ENCODE measurements around the gene WWP2.

The WWP2 gene

GRCh38 chr16:69922200-69922599, 160.1 kb downstream of the WWP2 start:
- no peaks in the 10 kb centered on the region for H3K36me3 ChIP-seq (ENCODE audit: insufficient read depth, low read length)
- no peaks in the 10 kb centered on the region for H3K9me3 ChIP-seq (ENCODE audit: insufficient read depth, low read depth, low read length)
- H3K4me2 ChIP-seq (ENCODE audit: low read depth, low read length, poor library complexity, severe bottlenecking) = no peak overlapping the region
- no peak overlapping the region for H3K9ac ChIP-seq (ENCODE audit: low read depth, low read length, poor library complexity, severe bottlenecking)
- H3K79me2 ChIP-seq (ENCODE audit: insufficient read depth, low read length) = no peaks in the 10 kb centered on the region
- no peaks in the 10 kb centered on the region for H3F3A ChIP-seq (ENCODE audit: low read depth)
- H2AFZ ChIP-seq (ENCODE audit: low read length) = no peak overlapping the region
- no peak for TF ChIP-seq EZH2phosphoT487 (IDR thresholded peaks at IDR 0.05; ENCODE audit: borderline replicate concordance)
- TF ChIP-seq CTCF (conservative IDR thresholded peaks at IDR 0.05; ENCODE audit: low read length) = no peak
- H4K20me1 ChIP-seq (ENCODE audit: insufficient read depth, low read length, poor library complexity, severe bottlenecking) = no peaks in the 10 kb centered on the region
- H3K27me3 ChIP-seq (ENCODE audit: insufficient read depth, low read length, poor library complexity, severe bottlenecking) = no peaks in the 10 kb centered on the region
- H3K9me2 ChIP-seq (replicated peaks; ENCODE audit: low read depth, low read length) = no peaks in the 10 kb centered on the region
- H3K4me3 ChIP-seq (ENCODE audit: low read length, poor library complexity, severe bottlenecking) = no peak overlapping the region
- H3K4me1 ChIP-seq (ENCODE audit: insufficient read depth, low read length, poor library complexity, severe bottlenecking) = no peaks in the 10 kb centered on the region

- Histone ChIP-seq H2AFZ (ENCODE audit: low read length) (no peak overlapping the region), H3K4me3 (ENCODE audit: low read length, poor library complexity, severe bottlenecking) (no peak overlapping the region), H3F3A (ENCODE audit: low read depth) (no peaks in the 10 kb centered on the region), H4K20me1 (ENCODE audit: insufficient read depth, low read length, poor library complexity, severe bottlenecking) (no peaks in the 10 kb centered on the region), H3K36me3 (ENCODE audit: insufficient read depth, low read length) (peaks cover under 1% of the 10 kb centered on the region; the same call in 1 of the 2 replicates), H3K27me3 (ENCODE audit: insufficient read depth, low read length, poor library complexity, severe bottlenecking) (no peaks in the 10 kb centered on the region), H3K4me1 (ENCODE audit: insufficient read depth, low read length, poor library complexity, severe bottlenecking) (no peaks in the 10 kb centered on the region), H3K79me2 (ENCODE audit: insufficient read depth, low read length) (no peaks in the 10 kb centered on the region), H3K9ac (ENCODE audit: low read depth, low read length, poor library complexity, severe bottlenecking) (no peak overlapping the region), H3K4me2 (ENCODE audit: low read depth, low read length, poor library complexity, severe bottlenecking) (no peak overlapping the region), H3K9me3 (ENCODE audit: insufficient read depth, low read depth, low read length) (no peaks in the 10 kb centered on the region), H3K9me2 (replicated peaks; ENCODE audit: low read depth, low read length) (no peaks in the 10 kb centered on the region)
- TF ChIP-seq CTCF (conservative IDR thresholded peaks at IDR 0.05; ENCODE audit: low read length) (no peak), EZH2phosphoT487 (IDR thresholded peaks at IDR 0.05; ENCODE audit: borderline replicate concordance) (no peak)
Observed at GRCh38 chr16:69924041-69924775, 162.1 kb downstream of the WWP2 start.

- Histone ChIP-seq H3K9me2 (replicated peaks; ENCODE audit: low read depth, low read length) (no peaks in the 10 kb centered on the region), H4K20me1 (ENCODE audit: insufficient read depth, low read length, poor library complexity, severe bottlenecking) (no peaks in the 10 kb centered on the region), H3K9ac (ENCODE audit: low read depth, low read length, poor library complexity, severe bottlenecking) (no peak overlapping the region), H3K4me3 (ENCODE audit: low read length, poor library complexity, severe bottlenecking) (no peak overlapping the region), H3K9me3 (ENCODE audit: insufficient read depth, low read depth, low read length) (no peaks in the 10 kb centered on the region), H2AFZ (ENCODE audit: low read length) (no peak overlapping the region), H3K4me2 (ENCODE audit: low read depth, low read length, poor library complexity, severe bottlenecking) (no peak overlapping the region), H3K36me3 (ENCODE audit: insufficient read depth, low read length) (peaks cover 5% of the 10 kb centered on the region; the same call in 1 of the 2 replicates), H3K4me1 (ENCODE audit: insufficient read depth, low read length, poor library complexity, severe bottlenecking) (no peaks in the 10 kb centered on the region), H3K79me2 (ENCODE audit: insufficient read depth, low read length) (no peaks in the 10 kb centered on the region), H3K27me3 (ENCODE audit: insufficient read depth, low read length, poor library complexity, severe bottlenecking) (no peaks in the 10 kb centered on the region), H3F3A (ENCODE audit: low read depth) (no peaks in the 10 kb centered on the region)
- TF ChIP-seq CTCF (conservative IDR thresholded peaks at IDR 0.05; ENCODE audit: low read length) (no peak), EZH2phosphoT487 (IDR thresholded peaks at IDR 0.05; ENCODE audit: borderline replicate concordance) (no peak)
Observed at GRCh38 chr16:69924777-69925191, 162.7 kb downstream of the WWP2 start.
